GM19035 (cell line): Measurements from ENCODE around the gene RNASEH1.
"Not testable (repeated sequence)": the region's sequence is repeated elsewhere in the genome, so short reads cannot be mapped to it uniquely, and the experiment has no call there.

ENCODE experiments used
- ATAC-seq: cut with Tn5 transposase; IDR thresholded peaks from one replicate; pipeline ENCODE4 v1.9.1; 2021; ENCODE audit not compliant: unreplicated experiment

Gene RNASEH1

DNA sequence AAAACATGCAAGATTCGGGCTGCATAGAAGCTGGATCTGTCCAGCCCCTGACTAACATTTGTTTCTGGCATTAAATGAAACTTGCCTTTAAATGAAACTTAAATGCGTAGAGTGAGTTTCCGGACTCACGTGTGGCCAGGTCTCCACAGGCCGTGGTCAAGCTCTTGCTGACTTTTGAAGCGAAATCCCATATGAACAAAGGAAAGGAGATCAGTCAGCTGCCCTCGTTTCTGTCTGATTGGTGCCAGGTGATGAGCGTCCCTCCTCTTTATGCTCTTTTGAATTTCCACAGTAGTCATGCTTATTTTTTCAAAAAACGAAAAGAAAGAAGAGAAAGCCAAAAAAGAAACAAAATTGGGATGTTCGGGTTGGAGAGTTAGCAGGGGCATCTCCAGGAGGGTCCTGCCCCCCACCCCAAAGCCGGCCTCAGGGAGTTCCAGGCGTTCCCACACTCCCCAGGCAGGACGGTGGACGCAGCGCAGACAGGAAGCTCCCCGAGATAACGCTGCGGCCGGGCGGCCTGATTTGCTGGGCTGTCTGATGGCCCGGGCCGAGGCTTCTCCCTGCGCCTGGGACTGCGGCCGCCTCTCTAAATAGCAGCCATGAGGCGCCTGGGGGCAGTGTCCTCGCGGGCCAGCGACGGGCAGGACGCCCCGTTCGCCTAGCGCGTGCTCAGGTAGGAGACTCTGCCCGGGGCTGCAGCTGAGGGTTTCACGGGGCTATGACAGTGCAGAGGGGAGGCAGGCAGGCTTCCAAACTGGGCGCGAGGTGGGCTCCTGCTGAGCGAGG is 36.6 kb upstream of the RNASEH1 start, which contains the start of gene COLEC11:
COLEC11 (plus strand) TSS at position 620 of the 789 bp plus-strand sequence. CDS start 9,229 bp downstream, outside the sequence.
- no peak for ATAC-seq

DNA sequence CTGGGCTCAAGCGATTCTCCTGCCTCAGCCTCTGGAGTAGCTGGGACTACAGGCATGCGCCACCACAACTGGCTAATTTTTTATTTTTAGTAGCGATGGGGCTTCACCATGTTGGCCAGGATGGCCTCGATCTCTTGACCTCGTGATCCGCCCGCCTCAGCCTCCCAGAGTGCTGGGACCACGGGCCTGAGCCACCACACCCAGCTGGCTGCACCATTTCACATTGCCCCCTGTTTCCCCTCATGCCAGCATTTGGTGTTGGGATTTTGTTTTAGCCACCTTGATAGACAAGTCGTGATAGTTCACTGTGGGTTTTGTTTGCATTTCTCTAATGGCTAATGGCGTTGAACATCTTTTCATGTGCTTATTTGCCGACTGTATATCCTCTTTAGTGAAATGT is 31.0 kb upstream of the RNASEH1 start:
- no peak for ATAC-seq

- ATAC-seq, result no peak
These were observed 30.0 kb upstream of the RNASEH1 start for GRCh38 chr2:3588084-3588483.

DNA sequence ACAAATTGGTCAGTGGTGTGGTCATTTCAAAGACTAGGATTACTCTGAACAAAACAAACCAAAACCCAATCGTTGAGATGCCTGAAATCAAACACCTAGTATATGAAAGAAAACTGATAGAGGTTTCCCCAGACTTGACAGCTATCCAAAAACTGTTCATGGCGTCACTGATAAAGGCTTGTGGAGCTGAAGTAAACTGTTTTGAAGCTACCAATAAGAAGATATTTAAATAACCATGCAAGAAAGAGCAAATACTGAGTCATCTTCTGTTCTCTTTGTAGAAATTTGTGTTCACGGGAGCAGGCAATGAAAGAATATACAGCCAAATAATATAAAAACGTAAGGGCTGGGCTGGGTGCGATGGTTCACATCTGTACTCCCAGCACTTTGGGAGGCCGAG is 29.3 kb upstream of the RNASEH1 start:
- ATAC-seq, result no peak

DNA sequence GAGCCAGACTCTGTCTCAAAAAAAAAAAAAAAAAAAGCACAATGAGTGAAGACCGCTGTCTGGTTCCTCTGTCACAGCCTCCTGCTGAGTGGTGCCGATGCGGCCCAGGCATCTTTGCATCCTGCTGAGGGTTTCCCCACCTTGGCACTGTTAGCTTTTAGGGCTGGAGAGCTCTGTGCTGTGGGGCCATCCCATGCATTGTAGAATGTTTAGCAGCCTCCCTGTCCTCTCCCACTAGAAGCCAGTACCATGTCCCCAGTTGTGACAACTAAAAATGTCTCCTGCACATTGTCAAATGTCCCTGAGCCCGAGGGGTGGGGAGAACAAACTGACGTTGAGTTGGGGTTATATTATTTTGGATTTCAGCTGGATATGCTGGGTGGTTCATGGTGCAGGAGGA is 28.9 kb upstream of the RNASEH1 start:
- ATAC-seq, result no peak

GRCh38 chr2:3586220-3586619 is 28.1 kb upstream of the RNASEH1 start:
- no peak for ATAC-seq

DNA sequence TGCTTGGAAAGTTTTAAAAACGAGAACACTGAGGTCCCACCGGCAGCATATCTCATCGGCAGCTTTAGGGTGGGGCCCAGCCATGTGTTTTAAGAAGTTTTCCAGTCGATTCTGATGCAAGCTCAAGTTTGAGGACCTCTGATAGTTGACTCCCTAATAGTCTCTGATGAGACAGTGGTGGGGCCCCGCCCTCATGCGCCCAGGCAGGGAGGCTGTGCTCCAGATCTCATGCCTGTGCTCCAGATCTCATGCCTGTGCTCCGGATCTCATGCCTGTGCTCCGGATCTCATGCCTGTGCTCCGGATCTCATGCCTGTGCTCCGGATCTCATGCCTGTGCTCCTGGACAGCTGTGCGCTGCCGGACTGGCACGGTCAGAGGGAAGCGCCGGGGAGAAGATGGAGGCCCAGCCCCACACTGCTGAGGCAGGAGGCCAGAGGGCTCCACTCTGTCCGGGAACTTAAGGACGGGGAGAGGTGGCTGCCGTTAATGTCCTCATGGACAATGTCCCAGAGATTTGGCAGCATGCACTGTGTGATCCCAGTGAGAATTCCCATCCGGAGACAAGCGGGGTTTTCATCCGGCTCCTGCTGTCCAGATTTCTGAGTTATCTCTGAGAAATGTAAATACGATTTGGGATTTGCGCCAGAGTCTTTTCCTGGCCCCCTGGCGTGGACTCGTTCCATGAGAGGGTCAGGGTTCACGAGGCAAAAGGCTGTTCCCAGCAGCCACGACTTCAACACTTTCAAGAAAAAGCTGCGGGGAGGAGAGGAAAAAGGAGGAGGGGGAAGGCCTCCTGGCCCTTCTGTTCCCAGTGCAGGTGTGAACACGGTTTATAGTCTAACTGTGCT is 27.4 kb upstream of the RNASEH1 start:
- ATAC-seq, result no peak

DNA sequence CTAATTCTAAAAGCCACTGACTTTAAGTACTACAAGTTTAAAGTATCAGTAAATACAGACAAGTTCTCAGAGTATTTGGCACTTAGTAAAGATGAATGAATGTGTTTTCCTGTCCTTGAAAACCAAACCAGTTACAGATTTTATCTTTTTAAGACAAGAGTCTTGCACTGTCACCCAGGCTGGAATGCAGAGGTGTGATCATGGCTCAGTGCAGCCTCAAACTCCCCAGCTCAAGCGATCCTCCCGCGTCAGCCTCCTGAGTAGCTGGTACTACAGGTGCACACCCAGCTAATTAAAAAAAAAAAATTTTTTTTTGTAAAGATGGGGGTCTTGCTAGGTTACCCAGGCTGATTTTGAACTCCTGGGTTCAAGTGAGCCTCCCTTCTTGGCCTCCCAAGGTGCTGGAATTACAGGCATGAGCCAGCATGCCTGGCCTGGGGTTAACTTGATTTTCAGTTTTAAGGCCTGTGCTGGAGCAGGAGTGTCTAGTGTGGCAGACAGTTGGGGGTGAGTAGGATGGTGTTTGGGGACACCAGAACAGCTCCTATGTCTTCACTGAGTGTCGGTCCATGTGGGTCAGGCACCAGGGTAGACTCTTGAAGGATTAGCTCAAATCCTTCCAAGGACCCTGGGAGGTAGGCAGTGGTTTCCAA is 26.6 kb upstream of the RNASEH1 start:
- no peak for ATAC-seq

GRCh38 chr2:3584076-3584475 is 25.9 kb upstream of the RNASEH1 start:
- ATAC-seq, result no peak

DNA sequence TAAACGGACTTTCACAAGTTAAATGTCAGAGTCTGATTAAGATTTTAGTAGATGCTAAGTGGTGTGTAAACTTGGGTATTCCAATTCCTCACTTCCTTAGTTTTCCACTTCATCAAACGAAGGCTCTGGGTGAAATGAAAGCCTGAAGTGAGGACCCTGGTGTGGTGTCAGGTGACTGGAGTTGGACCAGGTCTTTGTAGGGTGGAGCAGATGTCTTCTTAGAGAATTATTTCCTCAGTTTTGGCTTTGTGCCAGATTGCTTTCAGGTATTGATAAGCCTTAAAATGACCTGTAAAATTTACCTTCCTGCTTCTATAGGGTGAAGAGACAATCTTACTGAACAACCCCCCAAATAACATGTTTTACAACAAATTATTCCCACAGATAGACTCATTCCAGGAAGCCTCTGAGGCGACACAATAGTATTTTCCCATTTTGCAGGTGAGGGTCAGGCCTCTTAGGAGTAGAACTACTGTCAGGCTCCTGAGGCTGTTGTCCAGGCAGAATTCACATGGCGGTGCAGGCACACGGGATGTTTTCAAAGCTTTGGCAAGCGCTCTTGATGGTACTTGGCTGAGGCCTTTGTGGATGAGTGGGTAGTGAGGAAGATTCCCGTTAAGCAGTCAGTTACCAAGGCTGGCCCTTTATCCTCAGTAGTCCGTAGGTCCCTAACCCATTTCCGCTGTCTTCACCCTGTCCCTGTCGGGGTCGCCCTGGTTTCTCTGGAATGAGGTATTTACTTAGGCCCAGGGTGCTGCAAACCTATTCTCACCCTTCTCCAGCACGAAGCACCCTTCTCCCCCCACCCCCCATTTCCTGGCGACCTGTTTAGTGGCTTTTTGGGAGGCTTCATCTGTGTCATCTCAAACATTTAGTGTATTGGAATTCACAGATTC is 23.5 kb upstream of the RNASEH1 start:
- no peak for ATAC-seq

DNA sequence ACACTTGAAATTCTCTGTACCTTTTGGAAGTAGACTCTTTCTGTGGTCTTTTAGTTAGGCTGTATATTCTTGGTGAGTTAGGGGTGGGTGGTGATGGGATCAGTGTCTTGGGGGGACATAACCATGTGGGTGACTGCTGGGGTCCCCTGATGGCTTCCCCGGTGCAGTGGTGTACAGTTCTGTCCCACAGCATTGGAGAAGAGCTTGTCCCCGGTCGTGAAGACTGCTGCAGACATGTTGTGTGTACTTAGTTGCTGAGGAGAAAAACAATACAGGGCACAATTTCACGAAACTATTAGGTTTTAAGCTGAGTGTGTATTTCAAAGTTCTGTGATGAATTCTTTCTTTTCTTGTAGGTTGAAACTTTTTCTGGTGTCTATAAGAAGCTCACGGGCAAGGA is 22.3 kb upstream of the RNASEH1 start:
- no peak for ATAC-seq

GRCh38 chr2:3578987-3579386 is 20.9 kb upstream of the RNASEH1 start:
- ATAC-seq, result no peak

DNA sequence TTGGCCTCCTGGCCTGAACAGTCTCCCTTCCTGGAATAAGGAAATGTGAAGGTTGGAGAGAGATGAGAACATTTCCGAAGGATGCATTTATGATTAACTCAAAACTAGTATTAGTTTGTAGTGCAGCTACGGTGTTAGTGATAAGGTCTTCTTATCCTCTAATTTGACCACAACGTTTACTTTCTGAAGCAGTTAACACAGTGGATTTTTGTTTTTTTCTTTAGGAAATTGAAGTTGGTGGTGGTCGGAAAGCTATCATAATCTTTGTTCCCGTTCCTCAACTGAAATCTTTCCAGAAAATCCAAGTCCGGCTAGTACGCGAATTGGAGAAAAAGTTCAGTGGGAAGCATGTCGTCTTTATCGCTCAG is 18.1 kb upstream of the RNASEH1 start:
- ATAC-seq, result not testable (repeated sequence)

DNA sequence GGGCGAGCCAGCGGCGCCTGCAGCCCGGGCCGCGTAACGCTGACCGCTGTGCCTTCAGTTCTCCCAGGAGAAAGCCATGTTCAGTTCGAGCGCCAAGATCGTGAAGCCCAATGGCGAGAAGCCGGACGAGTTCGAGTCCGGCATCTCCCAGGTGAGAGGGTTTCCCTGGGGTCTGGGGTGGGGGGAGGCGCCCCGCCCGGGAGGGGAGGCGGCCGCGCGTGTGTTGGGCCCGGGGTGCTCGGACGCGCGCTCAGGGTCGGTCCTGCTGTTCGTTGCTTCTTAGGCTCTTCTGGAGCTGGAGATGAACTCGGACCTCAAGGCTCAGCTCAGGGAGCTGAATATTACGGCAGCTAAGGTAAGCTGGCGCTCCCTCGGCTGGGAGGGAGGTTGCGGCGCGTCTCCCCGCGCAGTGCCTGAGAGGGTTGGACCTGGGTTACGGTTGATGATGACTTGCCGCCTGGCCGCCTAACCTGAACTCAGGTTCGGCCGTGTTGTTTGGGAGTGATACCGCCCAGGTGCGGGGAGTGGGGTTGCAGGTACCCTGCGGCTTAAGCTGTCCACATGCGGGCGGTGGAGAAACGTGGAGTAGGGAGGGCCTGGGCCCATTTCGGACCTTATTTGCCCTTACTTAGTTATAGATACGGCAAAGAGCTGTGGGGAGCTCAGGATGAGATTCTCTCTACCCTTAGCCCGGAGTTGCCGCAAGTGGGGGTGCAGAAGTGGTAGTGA is 17.6 kb upstream of the RNASEH1 start:
- peak; percentile 23 for ATAC-seq

DNA sequence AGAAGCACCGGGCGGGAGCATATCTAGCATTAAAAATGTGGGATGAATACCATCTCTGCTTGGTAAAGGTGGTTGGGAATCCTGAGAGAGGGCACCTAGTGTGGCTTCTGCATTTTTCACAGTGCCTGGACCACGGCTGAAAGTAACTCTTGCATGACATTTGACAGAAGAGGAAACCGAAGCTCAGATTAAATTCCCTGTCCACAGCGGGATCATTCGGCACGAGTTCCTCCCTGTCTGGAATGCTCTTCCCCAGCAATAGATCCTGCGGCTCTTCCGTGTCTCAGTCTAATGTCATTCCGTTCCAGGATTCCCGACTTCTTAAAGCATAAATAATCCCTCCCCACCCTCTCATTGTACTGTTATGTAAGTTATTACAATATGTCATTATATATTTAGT is 16.0 kb upstream of the RNASEH1 start:
- ATAC-seq, result no peak

GRCh38 chr2:3572620-3573019 is 14.5 kb upstream of the RNASEH1 start:
- no peak for ATAC-seq

- ATAC-seq, result no peak
These were observed 13.2 kb upstream of the RNASEH1 start for GRCh38 chr2:3571284-3571683.

DNA sequence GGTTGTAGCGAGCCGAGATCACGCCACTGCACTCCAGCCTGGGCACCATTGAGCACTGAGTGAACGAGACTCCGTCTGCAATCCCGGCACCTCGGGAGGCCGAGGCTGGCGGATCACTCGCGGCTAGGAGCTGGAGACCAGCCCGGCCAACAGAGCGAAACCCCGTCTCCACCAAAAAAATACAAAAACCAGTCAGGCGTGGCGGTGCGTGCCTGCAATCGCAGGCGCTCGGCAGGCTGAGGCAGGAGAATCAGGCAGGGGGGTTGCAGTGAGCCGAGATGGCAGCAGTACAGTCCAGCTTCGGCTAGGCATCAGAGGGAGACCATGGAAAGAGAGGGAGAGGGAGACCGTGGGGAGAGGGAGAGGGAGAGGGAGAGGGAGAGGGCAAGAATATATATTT is 11.5 kb upstream of the RNASEH1 start:
- ATAC-seq, result not testable (repeated sequence)

DNA sequence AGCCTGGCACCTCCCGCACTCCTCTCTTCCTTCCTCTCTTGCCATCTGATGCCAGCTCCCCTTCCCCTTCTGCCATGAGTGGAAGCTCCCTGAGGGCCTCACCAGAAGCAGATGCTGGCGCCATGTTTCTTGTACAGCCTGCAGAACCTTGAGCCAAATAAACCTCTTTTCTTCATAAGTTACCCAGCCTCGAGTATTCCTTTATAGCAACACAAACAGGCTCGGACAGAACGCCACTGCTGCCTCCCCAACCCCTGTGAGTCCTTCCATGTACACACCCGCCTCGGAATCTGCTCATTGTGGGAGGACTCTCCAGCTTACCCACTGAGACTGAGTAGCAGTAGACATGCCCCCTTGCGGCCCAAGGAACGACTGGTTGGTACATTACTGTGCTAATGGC is 8.7 kb upstream of the RNASEH1 start:
- no peak for ATAC-seq

GRCh38 chr2:3565117-3565516 is 7.0 kb upstream of the RNASEH1 start:
- no peak for ATAC-seq
